Breast epithelium (tissue), 4 donors: ENCODE data around the gene TLCD3A. TPM values are rescaled to one million over a fixed set of nuclear protein-coding genes. Genes with fewer than 3 reads are reported as not detected.
"Not testable (repeated sequence)": the region's sequence is repeated elsewhere in the genome, so short reads cannot be mapped to it uniquely, and the experiment has no call there.

Experiments used
- DNase-seq, 2 donors: peaks; one replicate each; pipeline ENCODE4 v3.0.0-alpha.2; 2019; ENCODE audit warnings: low spot score in 2 of 2
- H3K27ac ChIP-seq, 2 donors: fragments of 200-600 bp; sonication (generic) in 1 of 2; one replicate each; pipeline ENCODE4 v1.5.1; 2016 to 2019; ENCODE audit warnings: mild to moderate bottlenecking in 1 of 2
- H3K27me3 ChIP-seq, 2 donors: fragments of 200-600 bp; sonication (generic) in 1 of 2; one replicate each; pipeline versions ENCODE4 v1.5.1 to v1.6.0; 2017 to 2019; ENCODE audit warnings: control low read depth in 1 of 2, mild to moderate bottlenecking in 1 of 2
- H3K36me3 ChIP-seq: fragments of 200-600 bp; one replicate; pipeline ENCODE4 v1.5.1; 2019
- H3K4me1 ChIP-seq, 2 donors: fragments of 200-600 bp; sonication (generic); one replicate each; pipeline ENCODE4 v1.5.1; 2016 to 2019; ENCODE audit warnings: control low read depth in 1 of 2
- H3K4me3 ChIP-seq, 3 donors: fragments of 200-600 bp; sonication (generic); 1 replicate in 2 of 3; 2 replicates in 1 of 3; pipeline ENCODE4 v1.5.1; 2016 to 2019; ENCODE audit warnings: mild to moderate bottlenecking in 3 of 3, moderate library complexity in 2 of 3
- H3K9me3 ChIP-seq, 2 donors: fragments of 200-600 bp; sonication (generic) in 1 of 2; one replicate each; pipeline ENCODE4 v1.5.1; 2016 to 2019; ENCODE audit warnings: control low read depth in 1 of 2
- POLR2A ChIP-seq: fragments of 450-650 bp; IDR thresholded peaks from one replicate; pipeline ENCODE4 v1.6.1; 2016; ENCODE audit warnings: antibody characterized with exemption, mild to moderate bottlenecking, moderate library complexity
- POLR2AphosphoS5 ChIP-seq, 3 donors: sonication (generic); formaldehyde crosslinking; IDR thresholded peaks; one replicate each; pipeline ENCODE4 v1.6.1; 2017; ENCODE audit warnings: antibody characterized with exemption in 3 of 3
- intact Hi-C: fragments of 100-400 bp; cut with DNase I; formaldehyde crosslinking; loops from one replicate; pipeline ENCODE4 v1.15.1; 2023; ENCODE audit warnings: low total_unique reads
- total RNA-seq, 3 donors: library from RNA; depleted of rRNA; stranded (reverse); fragments of >200 nt; gene quantifications; one replicate each; pipeline ENCODE4 v1.1.0, GENCODE V29; 2016
- TF ChIP-seq, protein P1 (sequence below), 3 donors: fragments of 450-650 bp; IDR thresholded peaks; one replicate each; pipeline ENCODE4 v1.5.1; 2016 to 2017; ENCODE audit warnings: antibody characterized with exemption in 3 of 3, mild to moderate bottlenecking in 3 of 3, moderate library complexity in 3 of 3

TLCD3A gene
- total RNA-seq, 3 donors from 2014 or later = 5.0 to 5.9 (median 5.6) TPM

DNA sequence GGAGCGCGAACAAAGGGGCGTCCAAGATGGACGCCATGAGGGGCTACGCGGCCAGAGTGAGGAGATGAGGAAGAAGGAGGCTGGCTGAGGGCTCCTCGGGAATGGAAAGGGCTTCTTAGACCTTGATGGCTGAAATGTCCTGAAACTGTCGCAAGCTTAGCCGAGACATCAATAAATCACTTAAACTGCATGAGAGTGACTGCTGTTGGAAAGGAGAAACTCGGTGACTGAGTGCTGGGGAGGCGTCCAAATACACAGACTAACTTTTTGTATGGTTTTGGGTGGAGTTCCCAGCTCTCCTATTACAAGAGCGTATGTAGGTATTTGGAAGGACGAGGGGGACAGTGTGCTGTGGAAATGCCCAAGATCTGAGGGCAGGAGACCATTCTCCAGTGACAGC is 21.0 kb downstream of the TLCD3A start:
- H3K27ac ChIP-seq = no peak overlapping the region
- intact Hi-C loops = no loop called here
- H3K36me3 ChIP-seq = no peaks in the 10 kb centered on the region

DNA sequence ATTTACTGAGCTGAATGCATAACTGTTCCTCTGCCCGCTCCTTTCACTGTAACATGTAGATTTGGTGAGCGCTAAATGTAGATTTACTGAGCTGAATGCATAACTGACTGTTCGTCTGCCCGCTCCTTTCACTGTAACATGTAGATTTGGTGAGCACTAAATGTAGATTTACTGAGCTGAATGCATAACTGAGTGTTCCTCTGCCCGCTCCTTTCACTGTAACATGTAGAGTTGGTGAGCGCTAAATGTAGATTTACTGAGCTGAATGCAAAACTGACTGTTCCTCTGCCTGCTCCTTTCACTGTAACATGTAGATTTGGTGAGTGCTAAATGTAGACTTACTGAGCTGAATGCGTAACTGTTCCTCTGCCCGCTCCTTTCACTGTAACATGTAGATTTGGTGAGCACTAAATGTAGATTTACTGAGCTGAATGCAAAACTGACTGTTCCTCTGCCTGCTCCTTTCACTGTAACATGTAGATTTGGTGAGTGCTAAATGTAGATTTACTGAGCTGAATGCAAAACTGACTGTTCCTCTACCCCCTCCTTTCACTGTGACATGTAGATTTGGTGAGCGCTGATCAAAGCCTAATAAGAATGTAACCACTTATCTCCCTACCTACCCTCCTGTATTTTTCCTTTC is 23.0 kb downstream of the TLCD3A start:
- H3K9me3 ChIP-seq, H3K27ac ChIP-seq, H3K27me3 ChIP-seq, DNase-seq, H3K36me3 ChIP-seq, intact Hi-C loops, H3K4me3 ChIP-seq, H3K4me1 ChIP-seq: not testable (repeated sequence)

More for the DNA sequence above, 21.0 kb downstream of the TLCD3A start:
- no peak for DNase-seq
- H3K4me1 ChIP-seq = peaks cover 0 to 11% of the 10 kb centered on the region in 2 donors
- H3K27me3 ChIP-seq = no peaks in the 10 kb centered on the region
- H3K9me3 ChIP-seq = no peaks in the 10 kb centered on the region
- TF ChIP-seq, protein P1, sequence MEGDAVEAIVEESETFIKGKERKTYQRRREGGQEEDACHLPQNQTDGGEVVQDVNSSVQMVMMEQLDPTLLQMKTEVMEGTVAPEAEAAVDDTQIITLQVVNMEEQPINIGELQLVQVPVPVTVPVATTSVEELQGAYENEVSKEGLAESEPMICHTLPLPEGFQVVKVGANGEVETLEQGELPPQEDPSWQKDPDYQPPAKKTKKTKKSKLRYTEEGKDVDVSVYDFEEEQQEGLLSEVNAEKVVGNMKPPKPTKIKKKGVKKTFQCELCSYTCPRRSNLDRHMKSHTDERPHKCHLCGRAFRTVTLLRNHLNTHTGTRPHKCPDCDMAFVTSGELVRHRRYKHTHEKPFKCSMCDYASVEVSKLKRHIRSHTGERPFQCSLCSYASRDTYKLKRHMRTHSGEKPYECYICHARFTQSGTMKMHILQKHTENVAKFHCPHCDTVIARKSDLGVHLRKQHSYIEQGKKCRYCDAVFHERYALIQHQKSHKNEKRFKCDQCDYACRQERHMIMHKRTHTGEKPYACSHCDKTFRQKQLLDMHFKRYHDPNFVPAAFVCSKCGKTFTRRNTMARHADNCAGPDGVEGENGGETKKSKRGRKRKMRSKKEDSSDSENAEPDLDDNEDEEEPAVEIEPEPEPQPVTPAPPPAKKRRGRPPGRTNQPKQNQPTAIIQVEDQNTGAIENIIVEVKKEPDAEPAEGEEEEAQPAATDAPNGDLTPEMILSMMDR (IDR thresholded peaks at IDR 0.05) = no peak
- no peak for TF ChIP-seq POLR2AphosphoS5 (IDR thresholded peaks at IDR 0.05)
- no peak for TF ChIP-seq POLR2A
- no peak overlapping the region for H3K4me3 ChIP-seq

DNA sequence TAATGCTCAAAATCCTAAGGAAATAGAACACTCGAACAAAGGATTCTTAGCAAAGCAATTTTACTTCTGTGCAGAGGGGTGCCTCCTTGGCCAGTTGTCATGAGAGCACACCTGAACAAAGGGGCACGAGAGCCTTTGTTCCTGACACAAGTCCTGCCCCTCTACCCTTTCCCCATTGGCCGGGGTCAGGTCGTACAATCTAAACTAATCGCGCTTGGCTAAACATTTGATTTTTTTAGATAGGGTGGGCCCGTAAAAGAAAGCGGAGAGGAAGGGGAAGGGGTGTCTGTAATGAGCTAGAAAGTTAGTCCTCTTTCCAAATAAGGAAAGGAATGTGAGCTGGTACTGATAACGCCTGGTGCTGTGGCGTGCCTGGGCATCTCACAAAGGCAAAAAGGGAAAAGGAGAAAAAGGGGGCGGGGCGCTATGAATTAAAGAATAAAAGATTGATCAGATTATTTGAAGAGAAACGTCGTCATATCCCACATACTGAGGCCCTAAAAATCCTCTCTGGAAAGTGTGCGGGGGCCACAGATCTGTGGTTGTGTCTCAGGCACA is 23.7 kb downstream of the TLCD3A start:
- DNase-seq, H3K27me3 ChIP-seq, H3K4me3 ChIP-seq, H3K4me1 ChIP-seq, H3K36me3 ChIP-seq, H3K9me3 ChIP-seq, H3K27ac ChIP-seq, intact Hi-C loops: not testable (repeated sequence)

DNA sequence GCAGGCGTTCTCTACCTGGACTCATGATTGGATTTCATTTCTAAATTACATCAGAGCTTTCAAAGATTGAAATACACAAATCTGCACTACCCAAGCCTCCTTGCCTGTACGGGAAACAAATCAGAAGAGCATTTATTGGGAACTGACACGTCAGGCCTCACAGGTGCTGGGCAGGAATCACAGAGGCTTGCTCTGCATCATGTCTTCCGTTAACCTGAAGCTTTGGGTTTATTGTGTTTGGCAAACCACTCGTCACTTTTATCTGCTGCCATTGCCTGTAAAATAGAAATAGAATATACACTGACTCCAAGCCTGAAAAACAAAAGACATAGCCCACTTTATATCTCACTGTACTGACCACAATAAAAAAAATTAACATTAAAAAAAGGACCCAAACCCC is 27.6 kb downstream of the TLCD3A start:
- Histone ChIP-seq H3K4me1 (no peaks in the 10 kb centered on the region), H3K9me3 (no peaks in the 10 kb centered on the region), H3K27me3 (no peaks in the 10 kb centered on the region), H3K4me3 (no peak overlapping the region), H3K27ac (no peak overlapping the region), H3K36me3 (peaks cover 6% of the 10 kb centered on the region)
- intact Hi-C loops = no loop called here
- TF ChIP-seq POLR2AphosphoS5 (IDR thresholded peaks at IDR 0.05) (no peak), POLR2A (no peak)
- TF ChIP-seq, protein P1 (IDR thresholded peaks at IDR 0.05) = no peak
- no peak for DNase-seq

DNA sequence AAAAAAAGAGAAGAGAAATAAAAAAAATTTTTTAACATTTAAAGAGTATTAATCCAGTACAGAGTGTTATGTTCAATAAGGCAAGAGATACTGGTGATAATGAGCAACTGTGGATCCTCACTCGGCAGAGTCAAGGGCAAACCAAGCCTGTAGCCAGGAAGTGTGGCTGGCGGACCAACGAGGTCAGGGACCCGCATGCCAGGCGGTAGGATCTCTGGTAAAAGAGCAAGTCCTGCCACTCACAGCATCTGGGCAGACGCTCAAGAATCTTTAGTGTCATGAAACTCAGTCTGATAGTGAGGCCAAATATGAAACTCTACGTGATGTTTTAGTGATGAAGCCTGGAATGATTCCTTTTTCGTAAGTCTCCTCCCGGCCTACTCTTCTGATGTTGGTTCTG is 28.0 kb downstream of the TLCD3A start:
- H3K27me3 ChIP-seq = no peaks in the 10 kb centered on the region
- H3K9me3 ChIP-seq = no peaks in the 10 kb centered on the region
- H3K36me3 ChIP-seq = peaks cover 6% of the 10 kb centered on the region
- no peak for DNase-seq
- H3K4me1 ChIP-seq = no peaks in the 10 kb centered on the region
- TF ChIP-seq, protein P1 (IDR thresholded peaks at IDR 0.05) = no peak
- TF ChIP-seq POLR2AphosphoS5 (IDR thresholded peaks at IDR 0.05) (no peak), POLR2A (no peak)
- no peak overlapping the region for H3K4me3 ChIP-seq
- H3K27ac ChIP-seq = no peak overlapping the region
- intact Hi-C loops = no loop called here

DNA sequence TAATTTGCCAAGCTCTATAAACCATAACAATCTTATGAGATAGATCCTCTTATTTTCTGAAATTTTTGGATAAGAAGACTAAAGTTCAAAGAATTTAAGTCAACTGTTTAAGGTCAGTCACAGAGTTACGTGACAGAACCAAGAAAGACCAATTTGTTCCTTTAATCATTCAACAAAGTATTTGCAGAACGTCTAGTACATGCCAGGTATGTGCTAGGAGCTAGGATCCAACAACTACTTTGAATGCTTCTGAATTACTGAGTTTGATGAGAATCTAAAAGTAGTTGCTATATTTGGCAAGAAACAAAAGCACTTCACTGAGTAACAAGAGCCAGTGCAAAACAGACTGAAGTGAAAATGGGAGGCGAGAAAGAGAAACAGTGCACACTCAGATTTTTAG is 34.7 kb downstream of the TLCD3A start:
- Histone ChIP-seq H3K4me3 (no peak overlapping the region), H3K9me3 (no peaks in the 10 kb centered on the region), H3K27ac (no peak overlapping the region), H3K27me3 (no peaks in the 10 kb centered on the region), H3K36me3 (peaks cover 3% of the 10 kb centered on the region), H3K4me1 (no peaks in the 10 kb centered on the region)
- intact Hi-C loops = no loop called here
- no peak for DNase-seq
- TF ChIP-seq POLR2A (no peak), POLR2AphosphoS5 (IDR thresholded peaks at IDR 0.05) (no peak)
- TF ChIP-seq, protein P1 (IDR thresholded peaks at IDR 0.05) = no peak
